ENCODE results near the gene THOC1.

Gene THOC1

DNA sequence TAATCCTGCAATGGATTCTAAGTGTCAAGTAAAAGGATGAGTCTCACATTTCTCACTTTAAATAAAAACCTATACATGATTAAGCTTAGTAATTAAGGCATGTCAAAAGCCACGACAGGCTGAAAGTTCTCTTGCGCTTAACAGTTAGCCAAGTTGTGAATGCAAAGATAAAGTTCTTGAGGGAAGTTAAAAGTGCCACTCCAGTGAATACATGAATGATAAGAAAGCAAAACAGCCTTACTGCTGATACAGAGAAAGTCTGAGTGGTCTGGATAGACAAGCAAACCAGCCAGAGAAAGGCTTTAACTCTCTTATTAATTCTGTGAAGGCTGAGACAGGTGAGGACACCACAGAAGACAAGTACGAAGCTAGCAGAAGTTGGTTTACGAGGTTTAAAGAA, 12.7 kb downstream of the THOC1 start:
- peaks cover 79% of the 10 kb centered on the region for H3K36me3 ChIP-seq (ENCODE audit: control insufficient read depth, insufficient read depth, low read length)
- H3K27me3 ChIP-seq (replicated peaks; ENCODE audit: control insufficient read depth, insufficient read depth, low read length, poor library complexity, severe bottlenecking) = no peaks in the 10 kb centered on the region
- no peak overlapping the region for H3K27ac ChIP-seq (ENCODE audit: insufficient read depth, low read length, poor library complexity, severe bottlenecking)
- H3K4me3 ChIP-seq (ENCODE audit: insufficient read depth, low read depth, low read length, poor library complexity, severe bottlenecking) = no peak overlapping the region
- no peaks in the 10 kb centered on the region for H3K4me1 ChIP-seq (ENCODE audit: control insufficient read depth, insufficient read depth, low read length, poor library complexity, severe bottlenecking)
- no peak for DNase-seq
- no peaks in the 10 kb centered on the region for H3K9me3 ChIP-seq (ENCODE audit: control insufficient read depth, low read length)

DNA sequence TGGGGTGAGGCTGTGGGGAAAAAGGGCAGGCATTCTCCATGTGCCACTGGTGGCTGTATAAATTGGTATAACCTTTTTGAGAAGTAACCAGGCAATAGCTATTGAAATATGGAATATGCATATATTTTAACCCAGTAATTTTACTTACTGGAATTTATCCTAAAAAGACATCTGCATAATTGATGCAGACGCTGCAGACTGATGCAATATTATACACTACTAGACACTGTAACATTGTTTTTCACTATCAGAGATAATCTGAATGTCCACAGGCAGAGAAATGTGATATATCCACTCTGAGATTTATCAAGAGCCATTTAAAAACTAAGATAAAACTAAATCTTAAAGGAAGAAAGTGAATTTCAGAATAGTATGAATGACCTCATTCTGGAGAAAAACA, 14.7 kb downstream of the THOC1 start:
- H3K9me3 ChIP-seq (ENCODE audit: control insufficient read depth, low read length) = no peaks in the 10 kb centered on the region
- no peak overlapping the region for H3K4me3 ChIP-seq (ENCODE audit: insufficient read depth, low read depth, low read length, poor library complexity, severe bottlenecking)
- H3K36me3 ChIP-seq (ENCODE audit: control insufficient read depth, insufficient read depth, low read length) = peaks cover 85% of the 10 kb centered on the region

DNA sequence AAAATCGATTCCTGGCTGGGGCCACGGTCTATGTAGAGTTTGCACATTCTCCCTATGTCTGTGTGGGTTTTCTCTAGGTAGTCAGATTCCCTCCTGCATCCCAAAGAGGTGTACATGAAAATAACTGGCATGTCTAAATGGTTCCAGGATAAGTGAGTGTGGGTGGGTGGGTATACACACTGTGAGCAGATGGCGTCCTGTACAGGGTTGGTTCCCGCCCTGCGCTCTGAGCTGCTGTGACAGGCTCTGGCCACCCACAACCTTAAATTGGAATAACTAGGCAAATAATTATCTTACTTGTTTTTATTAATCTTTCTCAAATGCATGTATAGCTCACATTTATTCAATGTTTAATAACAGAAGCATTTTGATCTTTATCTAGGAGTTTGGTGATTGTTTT, 16.3 kb downstream of the THOC1 start:
- Histone ChIP-seq H3K36me3 (ENCODE audit: control insufficient read depth, insufficient read depth, low read length) (peaks cover 86% of the 10 kb centered on the region), H3K27me3 (replicated peaks; ENCODE audit: control insufficient read depth, insufficient read depth, low read length, poor library complexity, severe bottlenecking) (no peaks in the 10 kb centered on the region), H3K27ac (ENCODE audit: insufficient read depth, low read length, poor library complexity, severe bottlenecking) (no peak overlapping the region), H3K9me3 (ENCODE audit: control insufficient read depth, low read length) (no peaks in the 10 kb centered on the region), H3K4me3 (ENCODE audit: insufficient read depth, low read depth, low read length, poor library complexity, severe bottlenecking) (no peak overlapping the region), H3K4me1 (ENCODE audit: control insufficient read depth, insufficient read depth, low read length, poor library complexity, severe bottlenecking) (no peaks in the 10 kb centered on the region)
- no peak for DNase-seq

More for the DNA sequence above, 14.7 kb downstream of the THOC1 start:
- H3K4me1 ChIP-seq (ENCODE audit: control insufficient read depth, insufficient read depth, low read length, poor library complexity, severe bottlenecking) = no peaks in the 10 kb centered on the region
- no peak for DNase-seq
- H3K27me3 ChIP-seq (replicated peaks; ENCODE audit: control insufficient read depth, insufficient read depth, low read length, poor library complexity, severe bottlenecking) = no peaks in the 10 kb centered on the region
- H3K27ac ChIP-seq (ENCODE audit: insufficient read depth, low read length, poor library complexity, severe bottlenecking) = no peak overlapping the region

DNA sequence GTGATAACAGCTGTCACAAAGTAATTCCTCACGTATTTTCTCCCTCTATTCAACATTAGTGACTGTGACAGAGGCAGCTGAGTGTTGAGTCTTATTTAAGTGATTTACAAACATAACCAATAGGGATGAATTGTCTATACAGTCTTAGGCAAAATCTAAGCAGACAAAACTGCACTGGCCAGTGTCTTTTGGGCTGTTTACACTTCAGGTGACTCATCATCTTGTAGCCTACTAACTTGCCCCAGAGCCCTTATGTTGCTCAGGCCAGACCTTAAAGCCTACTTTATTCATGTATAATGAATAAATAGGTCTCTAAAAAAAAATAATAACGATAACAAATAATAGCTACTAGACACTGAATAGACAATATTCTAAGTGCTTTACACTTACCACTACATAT, 17.2 kb downstream of the THOC1 start:
- H3K4me3 ChIP-seq (ENCODE audit: insufficient read depth, low read depth, low read length, poor library complexity, severe bottlenecking) = no peak overlapping the region
- H3K36me3 ChIP-seq (ENCODE audit: control insufficient read depth, insufficient read depth, low read length) = peaks cover 84% of the 10 kb centered on the region
- H3K27ac ChIP-seq (ENCODE audit: insufficient read depth, low read length, poor library complexity, severe bottlenecking) = no peak overlapping the region
- H3K4me1 ChIP-seq (ENCODE audit: control insufficient read depth, insufficient read depth, low read length, poor library complexity, severe bottlenecking) = no peaks in the 10 kb centered on the region
- DNase-seq = no peak
- H3K9me3 ChIP-seq (ENCODE audit: control insufficient read depth, low read length) = no peaks in the 10 kb centered on the region
- H3K27me3 ChIP-seq (replicated peaks; ENCODE audit: control insufficient read depth, insufficient read depth, low read length, poor library complexity, severe bottlenecking) = no peaks in the 10 kb centered on the region

DNA sequence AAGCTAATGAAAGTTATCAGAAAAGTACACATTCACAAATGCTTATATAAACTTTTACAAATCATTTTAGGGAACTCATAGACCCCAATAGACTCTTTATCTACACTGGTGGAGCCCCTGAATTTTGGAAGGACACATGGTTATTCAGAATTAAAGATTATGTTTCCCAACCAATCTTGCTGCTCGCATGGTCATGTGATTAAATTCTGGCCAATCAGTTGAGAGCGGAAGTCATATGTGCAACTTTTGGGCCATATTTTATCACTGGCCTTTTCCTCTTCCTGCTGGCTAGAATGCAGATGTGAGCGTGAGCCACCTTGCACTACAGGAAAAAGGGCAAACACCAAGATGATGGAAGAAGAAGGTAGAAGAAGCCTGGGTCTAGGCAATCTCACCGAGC, 19.8 kb downstream of the THOC1 start:
- DNase-seq = no peak
- no peaks in the 10 kb centered on the region for H3K4me1 ChIP-seq (ENCODE audit: control insufficient read depth, insufficient read depth, low read length, poor library complexity, severe bottlenecking)
- no peaks in the 10 kb centered on the region for H3K27me3 ChIP-seq (replicated peaks; ENCODE audit: control insufficient read depth, insufficient read depth, low read length, poor library complexity, severe bottlenecking)
- no peaks in the 10 kb centered on the region for H3K9me3 ChIP-seq (ENCODE audit: control insufficient read depth, low read length)
- no peak overlapping the region for H3K4me3 ChIP-seq (ENCODE audit: insufficient read depth, low read depth, low read length, poor library complexity, severe bottlenecking)
- peaks cover 74% of the 10 kb centered on the region for H3K36me3 ChIP-seq (ENCODE audit: control insufficient read depth, insufficient read depth, low read length)
- no peak overlapping the region for H3K27ac ChIP-seq (ENCODE audit: insufficient read depth, low read length, poor library complexity, severe bottlenecking)

DNA sequence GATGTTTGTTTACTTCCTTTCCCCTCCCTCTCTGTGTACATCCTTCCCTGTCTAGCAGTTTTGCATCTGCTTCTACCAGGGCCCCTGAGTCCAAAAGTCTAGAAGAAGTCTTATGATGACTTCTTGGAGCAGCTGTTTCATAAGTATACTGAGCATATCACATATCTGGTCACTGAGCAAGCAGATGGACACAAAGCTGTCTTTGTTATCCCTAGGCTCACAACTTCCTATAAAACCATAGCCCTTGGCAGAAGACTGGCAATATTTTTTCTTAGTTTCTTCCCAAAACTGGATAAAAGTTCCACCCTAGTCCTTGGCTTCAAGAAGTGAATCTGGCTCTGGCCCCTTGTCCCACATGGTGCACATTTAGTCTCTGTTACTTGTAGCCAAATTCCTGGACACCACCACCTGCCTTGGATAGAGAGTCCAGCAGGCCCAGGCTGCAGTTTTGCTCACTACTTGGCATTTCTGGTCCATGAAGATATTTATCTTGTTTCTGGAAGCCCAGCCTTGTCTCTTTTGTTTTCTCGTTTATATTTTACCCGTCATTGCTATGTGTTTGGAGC, 22.5 kb downstream of the THOC1 start:
- Histone ChIP-seq H3K4me3 (ENCODE audit: insufficient read depth, low read depth, low read length, poor library complexity, severe bottlenecking) (no peak overlapping the region), H3K27ac (ENCODE audit: insufficient read depth, low read length, poor library complexity, severe bottlenecking) (no peak overlapping the region), H3K4me1 (ENCODE audit: control insufficient read depth, insufficient read depth, low read length, poor library complexity, severe bottlenecking) (no peaks in the 10 kb centered on the region), H3K9me3 (ENCODE audit: control insufficient read depth, low read length) (no peaks in the 10 kb centered on the region), H3K36me3 (ENCODE audit: control insufficient read depth, insufficient read depth, low read length) (peaks cover 59% of the 10 kb centered on the region), H3K27me3 (replicated peaks; ENCODE audit: control insufficient read depth, insufficient read depth, low read length, poor library complexity, severe bottlenecking) (no peaks in the 10 kb centered on the region)
- DNase-seq = no peak

DNA sequence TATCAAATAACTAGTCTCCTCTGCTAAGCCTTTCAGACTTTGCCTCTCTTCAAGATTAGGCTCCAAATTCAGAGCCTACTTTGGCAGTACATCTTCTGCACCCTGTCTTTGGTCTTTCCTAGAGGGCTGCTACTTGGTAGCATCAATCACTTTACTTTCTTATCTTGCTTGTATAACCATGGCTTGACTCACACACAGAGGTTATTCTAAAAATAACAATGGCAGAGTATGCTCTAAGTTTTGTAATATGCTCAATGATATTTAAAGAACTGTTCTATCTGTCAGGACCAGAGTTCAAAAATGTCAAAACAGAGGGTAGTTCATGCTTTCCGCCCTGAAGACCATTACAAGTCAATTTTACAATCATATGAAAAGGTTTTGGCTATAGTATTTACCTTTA, 27.7 kb downstream of the THOC1 start:
- peaks cover 21% of the 10 kb centered on the region for H3K36me3 ChIP-seq (ENCODE audit: control insufficient read depth, insufficient read depth, low read length)
- no peaks in the 10 kb centered on the region for H3K9me3 ChIP-seq (ENCODE audit: control insufficient read depth, low read length)
- H3K27ac ChIP-seq (ENCODE audit: insufficient read depth, low read length, poor library complexity, severe bottlenecking) = no peak overlapping the region
- no peak overlapping the region for H3K4me3 ChIP-seq (ENCODE audit: insufficient read depth, low read depth, low read length, poor library complexity, severe bottlenecking)
- H3K27me3 ChIP-seq (replicated peaks; ENCODE audit: control insufficient read depth, insufficient read depth, low read length, poor library complexity, severe bottlenecking) = no peaks in the 10 kb centered on the region
- DNase-seq = no peak
- H3K4me1 ChIP-seq (ENCODE audit: control insufficient read depth, insufficient read depth, low read length, poor library complexity, severe bottlenecking) = no peaks in the 10 kb centered on the region

DNA sequence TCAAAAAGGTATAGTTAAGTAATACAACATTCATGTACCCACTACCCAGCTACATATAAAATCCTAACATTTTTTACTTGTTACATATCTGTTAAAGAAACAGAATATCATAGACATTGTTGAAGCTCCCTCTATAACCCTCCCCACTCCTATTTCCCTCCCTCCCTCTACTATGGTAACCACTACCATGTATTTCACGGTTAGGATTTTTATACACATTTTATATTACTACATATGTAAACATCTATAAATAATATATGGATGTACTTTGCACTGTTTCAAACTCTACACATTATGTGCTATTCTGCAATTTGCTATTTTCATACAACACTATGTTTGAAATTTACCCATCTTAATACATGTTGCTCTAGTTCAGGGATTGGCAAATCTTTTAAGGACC, 36.3 kb downstream of the THOC1 start:
- Histone ChIP-seq H3K4me3 (ENCODE audit: insufficient read depth, low read depth, low read length, poor library complexity, severe bottlenecking) (no peak overlapping the region), H3K27me3 (replicated peaks; ENCODE audit: control insufficient read depth, insufficient read depth, low read length, poor library complexity, severe bottlenecking) (no peaks in the 10 kb centered on the region), H3K36me3 (ENCODE audit: control insufficient read depth, insufficient read depth, low read length) (peaks cover 6% of the 10 kb centered on the region), H3K27ac (ENCODE audit: insufficient read depth, low read length, poor library complexity, severe bottlenecking) (no peak overlapping the region), H3K4me1 (ENCODE audit: control insufficient read depth, insufficient read depth, low read length, poor library complexity, severe bottlenecking) (no peaks in the 10 kb centered on the region), H3K9me3 (ENCODE audit: control insufficient read depth, low read length) (no peaks in the 10 kb centered on the region)
- DNase-seq = no peak

DNA sequence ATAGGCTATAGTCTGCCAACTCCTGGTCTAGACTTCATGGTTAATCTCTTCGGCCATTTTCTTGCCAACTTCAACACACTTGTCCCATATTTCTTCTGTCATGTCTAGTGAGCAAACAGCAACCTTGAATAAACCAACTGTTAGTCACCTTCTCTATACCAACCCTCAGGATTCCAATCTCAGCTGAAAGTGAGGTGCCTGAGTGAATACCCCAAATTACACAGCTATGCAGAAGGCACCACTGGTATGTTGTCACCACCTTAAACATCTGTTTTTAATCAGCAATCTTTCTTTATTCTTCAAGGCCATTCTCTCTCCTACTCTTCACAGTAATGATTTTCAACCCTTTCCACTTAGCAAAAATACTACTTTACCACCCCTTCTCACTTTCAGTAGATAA, 39.3 kb downstream of the THOC1 start:
- no peaks in the 10 kb centered on the region for H3K4me1 ChIP-seq (ENCODE audit: control insufficient read depth, insufficient read depth, low read length, poor library complexity, severe bottlenecking)
- no peak overlapping the region for H3K27ac ChIP-seq (ENCODE audit: insufficient read depth, low read length, poor library complexity, severe bottlenecking)
- H3K27me3 ChIP-seq (replicated peaks; ENCODE audit: control insufficient read depth, insufficient read depth, low read length, poor library complexity, severe bottlenecking) = no peaks in the 10 kb centered on the region
- no peaks in the 10 kb centered on the region for H3K9me3 ChIP-seq (ENCODE audit: control insufficient read depth, low read length)
- H3K36me3 ChIP-seq (ENCODE audit: control insufficient read depth, insufficient read depth, low read length) = peaks cover 19% of the 10 kb centered on the region
- no peak overlapping the region for H3K4me3 ChIP-seq (ENCODE audit: insufficient read depth, low read depth, low read length, poor library complexity, severe bottlenecking)
- DNase-seq = no peak

DNA sequence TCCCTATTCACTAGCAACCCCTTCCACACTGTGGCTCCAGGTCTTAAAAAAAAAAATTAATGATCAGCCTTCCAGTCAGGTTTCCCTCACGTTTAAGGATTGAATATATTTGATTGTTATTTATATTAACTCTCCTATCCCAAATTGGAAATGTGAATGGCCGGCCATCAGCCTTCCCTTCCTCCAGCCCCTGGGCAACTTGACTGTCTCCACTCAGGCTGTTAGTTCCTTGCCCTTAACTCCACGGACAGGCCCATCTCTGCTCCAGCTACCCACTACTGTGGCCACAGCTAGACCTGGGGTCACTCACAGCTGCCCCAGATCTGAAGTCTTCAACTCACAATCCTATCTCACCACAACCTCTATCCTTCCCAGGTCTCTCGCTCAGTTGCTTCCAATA, 39.9 kb downstream of the THOC1 start:
- Histone ChIP-seq H3K36me3 (ENCODE audit: control insufficient read depth, insufficient read depth, low read length) (peaks cover 24% of the 10 kb centered on the region), H3K27me3 (replicated peaks; ENCODE audit: control insufficient read depth, insufficient read depth, low read length, poor library complexity, severe bottlenecking) (no peaks in the 10 kb centered on the region)

DNA sequence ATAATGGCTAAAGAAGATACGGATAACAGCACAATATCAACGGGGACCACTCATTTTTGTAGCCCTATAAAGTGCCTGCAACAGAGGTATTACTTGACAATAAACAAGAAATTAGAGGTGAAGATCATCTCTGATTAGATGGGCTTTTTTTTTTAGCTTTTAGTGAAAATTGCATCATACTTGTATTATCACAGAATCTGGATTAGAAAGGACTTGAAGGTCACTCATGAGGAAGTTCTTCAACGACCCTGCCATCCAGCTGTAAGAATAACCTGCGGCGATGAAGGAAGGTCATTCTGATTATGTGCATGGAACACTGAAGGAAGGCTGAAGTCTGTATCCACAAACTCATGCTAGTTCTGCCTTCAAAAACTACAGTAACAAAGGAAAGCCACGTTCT, 40.5 kb downstream of the THOC1 start:
- Histone ChIP-seq H3K9me3 (ENCODE audit: control insufficient read depth, low read length) (no peaks in the 10 kb centered on the region), H3K27me3 (replicated peaks; ENCODE audit: control insufficient read depth, insufficient read depth, low read length, poor library complexity, severe bottlenecking) (no peaks in the 10 kb centered on the region), H3K4me1 (ENCODE audit: control insufficient read depth, insufficient read depth, low read length, poor library complexity, severe bottlenecking) (no peaks in the 10 kb centered on the region), H3K36me3 (ENCODE audit: control insufficient read depth, insufficient read depth, low read length) (peaks cover 24% of the 10 kb centered on the region), H3K27ac (ENCODE audit: insufficient read depth, low read length, poor library complexity, severe bottlenecking) (no peak overlapping the region), H3K4me3 (ENCODE audit: insufficient read depth, low read depth, low read length, poor library complexity, severe bottlenecking) (no peak overlapping the region)
- DNase-seq = no peak

More for the DNA sequence above, 39.9 kb downstream of the THOC1 start:
- H3K27ac ChIP-seq (ENCODE audit: insufficient read depth, low read length, poor library complexity, severe bottlenecking) = no peak overlapping the region
- DNase-seq = no peak
- no peaks in the 10 kb centered on the region for H3K9me3 ChIP-seq (ENCODE audit: control insufficient read depth, low read length)
- no peak overlapping the region for H3K4me3 ChIP-seq (ENCODE audit: insufficient read depth, low read depth, low read length, poor library complexity, severe bottlenecking)
- no peaks in the 10 kb centered on the region for H3K4me1 ChIP-seq (ENCODE audit: control insufficient read depth, insufficient read depth, low read length, poor library complexity, severe bottlenecking)

Data from effector memory CD4-positive, alpha-beta T cell (primary cell).